ENCODE results near the gene KCNJ6.
"Not testable (repeated sequence)": the region's sequence is repeated elsewhere in the genome, so short reads cannot be mapped to it uniquely, and the experiment has no call there.

KCNJ6 gene

GRCh38 chr21:37677006-37677405 lies 239.3 kb downstream of the KCNJ6 start:
- no peak for DNase-seq (ENCODE audit: low spot score)

GRCh38 chr21:37675202-37675801 lies 241.0 kb downstream of the KCNJ6 start:
- peak; percentile 23 for DNase-seq (ENCODE audit: low spot score)

- no peak for DNase-seq (ENCODE audit: low spot score)
These were observed 242.3 kb downstream of the KCNJ6 start for GRCh38 chr21:37673801-37674575.

GRCh38 chr21:37671381-37671780 lies 244.9 kb downstream of the KCNJ6 start:
- no peak for DNase-seq (ENCODE audit: low spot score)

GRCh38 chr21:37670883-37671282 lies 245.4 kb downstream of the KCNJ6 start:
- no peak for DNase-seq (ENCODE audit: low spot score)

GRCh38 chr21:37669249-37669648 lies 247.0 kb downstream of the KCNJ6 start:
- no peak for DNase-seq (ENCODE audit: low spot score)

GRCh38 chr21:37668462-37669239 lies 247.6 kb downstream of the KCNJ6 start:
- DNase-seq (ENCODE audit: low spot score), result no peak

- DNase-seq (ENCODE audit: low spot score), result no peak
These were observed 248.9 kb downstream of the KCNJ6 start for GRCh38 chr21:37667380-37667779.

- DNase-seq (ENCODE audit: low spot score), result no peak
These were observed 250.8 kb downstream of the KCNJ6 start for GRCh38 chr21:37665230-37666024.

GRCh38 chr21:37662227-37662626 lies 254.0 kb downstream of the KCNJ6 start:
- DNase-seq (ENCODE audit: low spot score), result not testable (repeated sequence)

GRCh38 chr21:37660709-37661108 lies 255.5 kb downstream of the KCNJ6 start:
- DNase-seq (ENCODE audit: low spot score), result no peak

- no peak for DNase-seq (ENCODE audit: low spot score)
These were observed 256.4 kb downstream of the KCNJ6 start for GRCh38 chr21:37659874-37660273.

GRCh38 chr21:37658817-37659458 lies 257.3 kb downstream of the KCNJ6 start:
- DNase-seq (ENCODE audit: low spot score), result no peak

- no peak for DNase-seq (ENCODE audit: low spot score)
These were observed 258.0 kb downstream of the KCNJ6 start for GRCh38 chr21:37658121-37658816.

- DNase-seq (ENCODE audit: low spot score), result no peak
These were observed 259.4 kb downstream of the KCNJ6 start for GRCh38 chr21:37656899-37657298.

GRCh38 chr21:37655611-37656300 lies 260.5 kb downstream of the KCNJ6 start:
- no peak for DNase-seq (ENCODE audit: low spot score)

- DNase-seq (ENCODE audit: low spot score), result no peak
These were observed 261.7 kb downstream of the KCNJ6 start for GRCh38 chr21:37654596-37654995.

- DNase-seq (ENCODE audit: low spot score), result no peak
These were observed 263.1 kb downstream of the KCNJ6 start for GRCh38 chr21:37653201-37653600.

GRCh38 chr21:37647781-37648180 lies 268.5 kb downstream of the KCNJ6 start:
- no peak for DNase-seq (ENCODE audit: low spot score)

GRCh38 chr21:37646761-37647160 lies 269.5 kb downstream of the KCNJ6 start:
- not testable (repeated sequence) for DNase-seq (ENCODE audit: low spot score)

All from globus pallidus (tissue), 1 donor.